GM18502 (cell line): ENCODE measurements around the gene RAP1GAP2.
"Not testable (repeated sequence)": the region's sequence is repeated elsewhere in the genome, so short reads cannot be mapped to it uniquely, and the experiment has no call there.

Experiments
- ATAC-seq: cut with Tn5 transposase; IDR thresholded peaks from one replicate; pipeline ENCODE4 v1.9.1; 2021; ENCODE audit warnings: mild to moderate bottlenecking; ENCODE audit not compliant: unreplicated experiment, poor library complexity

RAP1GAP2 gene

GRCh38 chr17:3073850-3074249 is 277.6 kb downstream of the RAP1GAP2 start:
- ATAC-seq = not testable (repeated sequence)
